IPS-NIHi11 (cell line): ENCODE results near the gene RPS6KA5.
"Not testable (repeated sequence)": the region's sequence is repeated elsewhere in the genome, so short reads cannot be mapped to it uniquely, and the experiment has no call there.

Source experiments
- DNase-seq: peaks from one replicate; pipeline ENCODE4 v3.0.0; 2012; ENCODE audit warnings: mixed read lengths, low spot score

RPS6KA5 gene

GRCh38 chr14:91060351-91061055 is at the start of gene RPS6KA5:
Gene RPS6KA5, minus strand, starts transcription at chr14:91060641. Its CDS starts 207 bp downstream, at chr14:91060434.
- peak; percentile 94 for DNase-seq

- DNase-seq, result no peak
Measured at GRCh38 chr14:91108941-91109611, 48.6 kb upstream of the RPS6KA5 start.

GRCh38 chr14:91103116-91103515 is 42.7 kb upstream of the RPS6KA5 start:
- DNase-seq, result no peak

GRCh38 chr14:91100102-91100501 is 39.7 kb upstream of the RPS6KA5 start:
- no peak for DNase-seq

GRCh38 chr14:91098591-91098990 is 38.1 kb upstream of the RPS6KA5 start:
- no peak for DNase-seq

GRCh38 chr14:91097657-91098056 is 37.2 kb upstream of the RPS6KA5 start:
- not testable (repeated sequence) for DNase-seq

GRCh38 chr14:91095178-91095577 is 34.7 kb upstream of the RPS6KA5 start:
- no peak for DNase-seq

- no peak for DNase-seq
Measured at GRCh38 chr14:91094772-91095171, 34.3 kb upstream of the RPS6KA5 start.

GRCh38 chr14:91093743-91094472 is 33.5 kb upstream of the RPS6KA5 start:
- DNase-seq, result not testable (repeated sequence)

- DNase-seq, result no peak
Measured at GRCh38 chr14:91092073-91092472, 31.6 kb upstream of the RPS6KA5 start.

GRCh38 chr14:91090743-91091142 is 30.3 kb upstream of the RPS6KA5 start:
- no peak for DNase-seq

GRCh38 chr14:91089958-91090535 is 29.6 kb upstream of the RPS6KA5 start:
- no peak for DNase-seq

GRCh38 chr14:91088585-91089235 is 28.3 kb upstream of the RPS6KA5 start:
- no peak for DNase-seq

GRCh38 chr14:91087470-91087869 is 27.0 kb upstream of the RPS6KA5 start:
- DNase-seq, result not testable (repeated sequence)

- DNase-seq, result no peak
Measured at GRCh38 chr14:91084516-91084915, 24.1 kb upstream of the RPS6KA5 start.

GRCh38 chr14:91082282-91082681 is 21.8 kb upstream of the RPS6KA5 start:
- DNase-seq, result no peak

GRCh38 chr14:91080071-91080470 is 19.6 kb upstream of the RPS6KA5 start:
- DNase-seq, result no peak

- no peak for DNase-seq
Measured at GRCh38 chr14:91078095-91078737, 17.8 kb upstream of the RPS6KA5 start.

- no peak for DNase-seq
Measured at GRCh38 chr14:91075553-91075952, 15.1 kb upstream of the RPS6KA5 start.

GRCh38 chr14:91070572-91070971 is 10.1 kb upstream of the RPS6KA5 start:
- DNase-seq, result no peak

GRCh38 chr14:91068642-91069041 is 8.2 kb upstream of the RPS6KA5 start:
- no peak for DNase-seq

- no peak for DNase-seq
Measured at GRCh38 chr14:91067186-91067585, 6.7 kb upstream of the RPS6KA5 start.
